Activated CD8-positive, alpha-beta memory T cell treated with anti-CD3 and anti-CD28 coated beads for 36 hours (primary cell): ENCODE data around the gene CDH4. TPM values are rescaled to one million over a fixed set of nuclear protein-coding genes. Genes with fewer than 3 reads are reported as not detected.

ENCODE experiments used
- CTCF ChIA-PET: fragments of 350-600 bp; sonication (Branson Sonifier 250); formaldehyde crosslinking; loops from one replicate; lab custom pipeline; 2021; ENCODE audit warnings: antibody characterized with exemption; lab: Charles Lee
- POLR2A ChIA-PET: fragments of 350-600 bp; sonication (Branson Sonifier 250); formaldehyde crosslinking; loops from one replicate; lab custom pipeline; 2021; ENCODE audit warnings: antibody characterized with exemption; lab: Charles Lee
- total RNA-seq, 2 experiments: library from RNA; stranded (reverse); gene quantifications; one replicate each; pipeline ENCODE4 v1.2.3, GENCODE V29; 2021

The CDH4 gene
- total RNA-seq, 2 experiments from 2014 or later, result not detected

DNA sequence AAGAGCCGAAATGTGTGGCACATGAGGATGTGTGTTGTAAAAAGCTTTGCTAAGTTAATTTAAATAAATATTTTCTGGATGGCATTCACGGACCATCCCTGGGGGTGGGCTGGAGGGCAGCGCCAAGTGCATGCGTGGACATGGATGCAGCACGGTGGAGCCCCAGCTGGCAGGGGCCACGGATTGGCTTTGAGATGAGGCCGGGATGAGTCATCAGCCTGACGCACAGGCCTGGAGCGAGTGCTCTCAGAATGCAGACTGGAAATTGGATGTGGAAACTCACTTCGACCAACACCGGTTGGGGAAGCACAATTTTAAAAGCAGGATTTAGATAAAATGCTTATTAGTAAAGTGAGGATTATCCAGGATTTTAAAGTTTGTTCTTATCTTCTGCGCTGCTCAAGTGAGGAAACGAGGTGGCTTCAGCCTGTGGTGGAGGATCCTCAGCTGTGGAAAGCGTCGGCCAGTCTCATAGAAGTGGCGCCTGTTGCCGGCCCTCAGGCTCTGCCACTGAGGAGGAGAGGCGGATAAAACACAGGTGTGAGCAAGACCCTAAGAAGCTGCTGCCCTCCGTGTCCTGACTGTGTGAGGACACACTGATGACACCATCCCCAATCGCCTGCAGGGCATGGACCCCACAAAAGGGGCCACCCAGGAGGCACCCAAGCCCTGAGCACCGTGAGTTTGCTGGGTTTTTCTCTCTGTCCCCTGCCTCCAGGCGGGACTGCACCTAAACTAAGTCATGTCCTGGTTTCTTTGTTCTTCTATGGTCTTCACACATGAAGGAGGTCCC lies 279.7 kb downstream of the CDH4 start:
- POLR2A ChIA-PET, result no interaction called here
- CTCF ChIA-PET, result no interaction called here

DNA sequence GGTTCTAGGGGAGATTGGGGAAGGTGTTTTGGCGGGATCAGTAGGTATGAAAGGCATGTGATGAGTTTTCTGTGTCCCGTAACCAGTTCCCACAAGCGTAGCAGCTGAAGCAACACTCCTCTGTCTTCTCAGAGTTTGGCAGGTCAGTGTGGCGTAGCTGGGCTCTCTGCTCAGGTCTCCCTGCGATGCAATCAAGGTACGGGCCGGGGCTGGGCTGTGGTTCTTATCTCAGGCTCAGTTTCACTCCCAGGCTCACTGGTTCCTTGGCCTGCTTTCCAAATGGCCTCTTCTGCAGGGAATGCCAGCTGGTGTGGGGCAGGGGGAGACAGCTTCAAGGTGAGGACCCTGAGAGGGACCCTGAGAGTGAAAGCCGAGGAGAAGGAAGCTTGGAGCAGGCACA lies 280.7 kb downstream of the CDH4 start:
- ChIA-PET POLR2A (no interaction called here), CTCF (no interaction called here)

DNA sequence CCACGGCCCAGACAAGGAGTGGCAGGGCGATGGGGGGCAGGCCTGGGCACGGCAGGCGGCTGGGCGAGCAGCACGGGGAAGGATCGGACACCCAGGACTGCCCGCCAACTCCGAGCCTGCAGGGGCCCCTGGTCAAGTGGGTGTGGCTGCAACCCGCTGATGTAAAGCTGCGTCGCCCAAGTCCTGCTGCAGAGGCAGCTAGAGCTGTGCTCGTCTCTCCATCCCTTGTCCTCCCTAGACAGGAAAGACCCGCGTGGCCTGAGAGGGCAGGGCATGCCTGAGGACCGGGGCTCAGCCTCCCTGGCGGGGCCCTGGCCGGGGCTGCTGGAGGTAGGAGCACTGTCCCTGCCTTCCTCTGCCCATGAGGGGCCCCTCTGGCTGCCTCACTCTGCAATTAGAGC lies 281.2 kb downstream of the CDH4 start:
- POLR2A ChIA-PET, result no interaction called here
- CTCF ChIA-PET, result no interaction called here

DNA sequence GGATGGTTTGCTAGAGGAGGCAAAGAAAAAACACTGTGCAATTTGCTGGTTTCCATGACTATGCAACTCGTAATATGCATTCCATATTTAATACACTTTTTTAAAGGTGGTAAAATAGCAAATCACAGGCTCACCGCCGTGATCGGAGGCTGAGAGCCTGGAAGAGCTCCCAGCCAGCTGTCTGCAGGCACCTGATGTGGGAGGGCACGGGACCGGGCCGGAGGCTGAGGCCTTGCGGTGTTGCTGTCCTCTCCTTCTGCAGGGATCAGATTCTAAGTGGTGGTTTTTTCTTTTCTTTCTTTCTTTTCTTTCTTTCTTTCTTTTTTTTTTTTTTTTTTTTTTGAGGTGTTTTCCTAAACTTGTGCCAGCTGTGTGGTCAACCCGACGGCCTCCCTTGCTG lies 282.3 kb downstream of the CDH4 start:
- CTCF ChIA-PET, result no interaction called here
- POLR2A ChIA-PET, result no interaction called here

DNA sequence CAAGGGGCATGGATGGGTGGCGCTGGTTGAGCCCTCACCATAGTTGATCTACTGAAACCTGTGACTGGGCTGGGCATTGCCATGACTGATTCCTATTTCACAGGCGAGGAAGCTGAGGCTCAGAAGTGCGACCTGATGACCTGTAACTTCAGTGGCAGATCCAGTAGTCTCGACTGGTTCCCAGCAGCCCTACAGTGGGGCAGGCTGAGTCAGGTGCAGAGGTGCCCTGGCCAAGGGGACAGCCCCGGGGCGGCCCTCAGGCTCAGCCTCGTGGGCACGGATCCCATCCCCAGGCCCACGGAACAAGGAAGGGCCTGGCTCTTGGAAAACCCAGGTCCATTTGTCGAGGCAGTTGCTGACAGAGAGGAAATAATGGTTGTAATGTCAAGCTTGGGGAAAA lies 283.0 kb downstream of the CDH4 start:
- ChIA-PET CTCF (no interaction called here), POLR2A (no interaction called here)

DNA sequence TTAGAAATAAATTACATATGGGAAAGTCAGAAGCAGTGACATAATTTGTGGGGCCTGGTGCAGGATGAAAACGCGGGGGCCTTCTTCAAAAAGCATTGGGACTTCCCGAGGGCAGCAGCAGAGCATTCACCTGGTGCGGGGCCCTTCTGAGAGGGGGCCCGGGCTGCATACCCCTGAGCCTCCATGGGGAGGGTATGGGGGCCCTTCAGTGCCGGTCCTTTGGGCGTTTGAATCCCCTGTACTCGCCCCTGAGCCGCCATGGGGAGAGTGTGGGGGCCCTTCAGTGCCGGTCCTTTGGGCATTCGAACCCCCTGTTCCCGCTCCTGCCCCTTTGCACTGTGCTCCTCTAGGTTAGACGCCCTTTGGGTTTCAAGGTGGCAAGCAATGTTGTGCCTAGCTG lies 283.5 kb downstream of the CDH4 start:
- CTCF ChIA-PET, result no interaction called here
- POLR2A ChIA-PET, result no interaction called here

GRCh38 chr20:61535956-61536355 lies 283.9 kb downstream of the CDH4 start:
- POLR2A ChIA-PET, result no interaction called here
- CTCF ChIA-PET, result no interaction called here

- ChIA-PET CTCF (no interaction called here), POLR2A (no interaction called here)
These were observed 284.6 kb downstream of the CDH4 start for GRCh38 chr20:61536671-61537070.

DNA sequence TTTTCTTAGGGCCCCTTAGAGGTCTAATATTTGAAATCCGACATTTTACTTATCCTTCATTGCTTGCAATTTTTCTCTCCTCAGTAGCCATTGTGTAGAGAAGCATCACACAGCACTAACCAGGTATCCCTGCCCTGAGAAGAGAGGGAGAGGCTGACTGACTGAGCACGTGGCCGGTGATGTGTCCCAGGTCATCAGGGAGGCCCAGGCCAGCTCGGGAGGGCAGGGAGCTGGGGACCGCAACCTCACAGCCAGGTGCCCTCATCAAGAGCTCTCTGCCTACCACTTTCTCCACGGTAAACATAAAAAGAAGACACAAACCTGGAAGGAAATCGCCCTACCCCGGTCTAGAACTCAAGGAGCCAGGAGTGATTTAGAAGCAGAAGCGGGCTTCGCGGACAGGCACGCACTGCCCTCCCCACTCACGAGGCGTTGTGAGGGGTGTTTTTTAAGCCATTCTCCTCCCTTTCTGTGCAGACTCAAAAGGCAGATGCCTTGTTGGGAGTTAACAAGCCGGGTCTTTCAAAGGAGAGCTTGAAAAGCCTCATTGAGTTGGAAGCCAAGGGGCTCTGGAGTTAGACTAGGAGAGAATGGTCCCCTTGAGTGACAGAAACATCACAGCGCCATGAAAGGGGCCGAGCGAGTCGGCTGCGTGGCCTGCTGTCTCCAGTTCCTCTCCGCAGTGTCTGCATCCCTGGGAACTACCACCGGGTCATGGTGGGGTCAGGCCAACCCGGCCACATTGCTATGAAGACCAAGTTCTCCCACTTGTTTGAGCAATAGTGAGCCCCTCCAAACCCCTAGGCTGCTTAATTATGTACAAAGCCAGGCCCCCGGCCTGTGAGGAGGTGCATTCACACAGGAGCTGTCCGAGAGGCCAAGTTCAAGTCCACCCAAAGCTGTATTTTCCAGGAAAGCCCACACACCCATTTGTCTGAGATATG lies 285.4 kb downstream of the CDH4 start:
- POLR2A ChIA-PET, result no interaction called here
- CTCF ChIA-PET, result no interaction called here

- ChIA-PET CTCF (no interaction called here), POLR2A (no interaction called here)
These were observed 286.3 kb downstream of the CDH4 start for GRCh38 chr20:61538183-61538942.

DNA sequence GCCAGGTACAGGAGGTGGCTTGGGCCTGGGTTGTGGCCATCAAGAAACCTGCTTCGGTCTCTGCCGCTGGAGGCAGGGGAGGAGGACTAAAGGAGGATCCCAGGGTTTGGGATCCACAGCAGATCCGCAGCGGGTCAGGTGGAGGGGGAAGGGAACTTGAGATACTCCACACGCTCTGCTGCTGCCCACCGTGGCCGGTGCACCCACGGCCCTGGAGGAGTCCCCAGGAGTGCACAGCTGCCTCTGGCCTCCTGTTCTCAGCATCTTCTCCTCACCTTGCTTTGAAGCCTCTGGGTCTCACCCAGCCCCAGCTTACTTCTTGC lies 286.8 kb downstream of the CDH4 start:
- CTCF ChIA-PET, result no interaction called here
- POLR2A ChIA-PET, result no interaction called here

- CTCF ChIA-PET, result no interaction called here
- POLR2A ChIA-PET, result no interaction called here
These were observed 287.8 kb downstream of the CDH4 start for GRCh38 chr20:61539706-61540360.

DNA sequence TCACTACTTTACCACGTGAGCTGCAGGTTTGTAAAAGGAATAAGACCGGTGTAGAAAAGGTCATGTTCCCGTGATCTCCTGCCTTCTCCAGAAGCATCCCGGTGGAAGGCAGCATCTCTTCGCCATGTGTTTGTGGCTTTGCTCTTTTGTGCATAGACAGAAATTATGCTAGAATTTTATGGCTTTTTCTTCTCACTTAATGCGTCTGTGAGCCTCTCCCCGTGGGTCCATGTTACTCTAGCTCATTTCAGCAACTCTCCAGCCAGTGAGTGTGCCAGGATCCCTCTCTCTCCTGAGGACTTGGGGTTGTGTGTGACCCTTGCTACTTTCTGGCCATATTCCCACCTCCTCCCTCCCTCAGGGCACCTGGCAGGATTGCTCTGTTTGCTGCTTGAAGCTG lies 289.5 kb downstream of the CDH4 start:
- POLR2A ChIA-PET, result no interaction called here
- CTCF ChIA-PET, result no interaction called here

- CTCF ChIA-PET, result no interaction called here
- POLR2A ChIA-PET, result no interaction called here
These were observed 291.0 kb downstream of the CDH4 start for GRCh38 chr20:61543086-61543485.

GRCh38 chr20:61543931-61544745 lies 292.1 kb downstream of the CDH4 start:
- ChIA-PET POLR2A (no interaction called here), CTCF (no interaction called here)

DNA sequence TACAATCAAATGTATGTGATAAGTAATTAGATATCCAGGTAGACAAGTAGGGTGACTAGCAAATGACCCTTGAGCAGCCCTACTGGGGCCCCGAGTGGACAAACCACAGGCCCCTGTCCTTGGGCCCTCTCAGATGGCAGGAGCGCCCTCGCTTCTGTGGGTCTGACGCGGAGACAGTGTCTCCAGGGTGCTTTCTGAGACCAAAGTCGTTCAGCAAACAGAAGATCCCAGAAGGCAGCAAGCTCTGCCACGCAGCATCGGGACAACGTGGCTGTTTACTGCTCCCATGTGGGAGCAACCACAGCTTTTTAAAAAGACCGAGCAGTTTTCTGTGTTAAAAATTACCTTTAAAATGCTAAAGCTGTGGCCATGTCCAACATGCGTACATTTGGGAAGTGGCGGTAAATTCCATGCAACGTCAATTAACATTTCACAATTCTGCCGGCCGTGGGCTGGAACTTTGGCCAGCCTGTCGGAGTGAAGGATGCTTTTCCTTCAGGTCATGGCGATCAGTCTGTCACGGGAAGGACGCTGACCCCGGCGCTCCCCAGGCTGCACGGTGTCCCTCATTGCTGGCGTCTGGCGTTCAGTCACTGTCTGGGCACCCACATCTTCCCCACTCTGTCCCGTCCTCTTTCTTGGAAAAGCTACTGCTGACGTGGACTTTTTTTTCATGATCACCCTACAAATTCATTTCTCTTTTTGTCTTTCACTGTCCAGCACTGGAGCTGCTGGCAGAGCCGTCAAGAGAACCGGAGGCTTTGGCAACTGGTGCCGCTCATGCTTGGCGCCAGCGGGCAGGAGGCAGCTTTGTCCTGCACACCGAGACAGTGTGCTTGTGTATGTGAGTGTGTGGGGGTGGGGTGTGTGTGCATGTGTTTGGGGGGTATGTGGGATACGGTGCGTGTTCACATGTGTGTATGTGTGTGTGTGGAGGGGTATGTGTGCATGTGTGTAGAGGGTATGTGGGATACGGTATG lies 293.1 kb downstream of the CDH4 start:
- POLR2A ChIA-PET, result no interaction called here
- CTCF ChIA-PET, result no interaction called here

GRCh38 chr20:61546641-61547040 lies 294.6 kb downstream of the CDH4 start:
- CTCF ChIA-PET, result no interaction called here
- POLR2A ChIA-PET, result no interaction called here

DNA sequence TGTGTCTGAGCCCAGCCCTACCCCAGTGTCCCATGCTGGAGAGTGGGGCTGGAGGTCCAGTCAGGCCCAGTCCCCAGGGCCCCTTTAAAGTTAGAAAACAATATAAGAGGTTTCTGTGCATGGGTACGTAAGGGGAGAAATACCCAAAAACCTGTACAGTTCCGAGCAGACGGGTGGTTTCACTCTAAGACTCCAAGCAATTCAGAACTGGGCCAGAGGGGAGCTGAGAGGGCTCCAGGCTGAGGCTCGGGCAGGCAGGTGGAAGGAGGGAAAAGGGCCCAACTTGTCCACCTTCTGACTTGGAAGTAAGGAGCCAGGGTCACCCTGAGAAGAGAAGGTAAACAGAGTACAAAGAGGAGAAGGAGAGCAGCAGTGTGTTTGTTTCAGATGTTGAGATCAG lies 296.0 kb downstream of the CDH4 start:
- POLR2A ChIA-PET, result no interaction called here
- CTCF ChIA-PET, result no interaction called here
